Mammary microvascular endothelial cell (primary cell): ENCODE measurements around the gene TRIM43. TPM values are rescaled to one million over a fixed set of nuclear protein-coding genes. Genes with fewer than 3 reads are reported as not detected.

ENCODE experiments used
- total RNA-seq: library from RNA; depleted of rRNA; stranded (reverse); fragments of >200 nt; gene quantifications from 2 replicates; pipeline ENCODE4 v1.2.3, GENCODE V29; 2015

Gene TRIM43
- total RNA-seq: not detected in 2 replicates

GRCh38 chr2:95591701-95592100, at the start of gene TRIM43:
Gene TRIM43 (plus strand): TSS chr2:95592001. CDS start chr2:95594024, 2,023 bp downstream.

Other genes starting within 250 kb of the TRIM43 start
- gene FAHD2A, start 189.3 kb upstream of the TRIM43 start, total RNA-seq: 16.7 and 24.8 TPM in 2 replicates
- 0.27 TPM in 1 of 2 replicates, not detected in the other for gene TRIM43B, start 107.2 kb upstream of the TRIM43 start, total RNA-seq